Stimulated activated CD4-positive, alpha-beta T cell treated with anti-CD3 and anti-CD28 coated beads, Interleukin-15, amount 100 ng/mL, for 48 hours (primary cell): ENCODE measurements around the gene LITAF.
"Not testable (repeated sequence)": the region's sequence is repeated elsewhere in the genome, so short reads cannot be mapped to it uniquely, and the experiment has no call there.

Experiments used
- DNase-seq, 2 donors: peaks; one replicate each; pipeline ENCODE4 v3.0.0-alpha.2; 2020; ENCODE audit warnings: low read depth in 2 of 2

The LITAF gene

DNA sequence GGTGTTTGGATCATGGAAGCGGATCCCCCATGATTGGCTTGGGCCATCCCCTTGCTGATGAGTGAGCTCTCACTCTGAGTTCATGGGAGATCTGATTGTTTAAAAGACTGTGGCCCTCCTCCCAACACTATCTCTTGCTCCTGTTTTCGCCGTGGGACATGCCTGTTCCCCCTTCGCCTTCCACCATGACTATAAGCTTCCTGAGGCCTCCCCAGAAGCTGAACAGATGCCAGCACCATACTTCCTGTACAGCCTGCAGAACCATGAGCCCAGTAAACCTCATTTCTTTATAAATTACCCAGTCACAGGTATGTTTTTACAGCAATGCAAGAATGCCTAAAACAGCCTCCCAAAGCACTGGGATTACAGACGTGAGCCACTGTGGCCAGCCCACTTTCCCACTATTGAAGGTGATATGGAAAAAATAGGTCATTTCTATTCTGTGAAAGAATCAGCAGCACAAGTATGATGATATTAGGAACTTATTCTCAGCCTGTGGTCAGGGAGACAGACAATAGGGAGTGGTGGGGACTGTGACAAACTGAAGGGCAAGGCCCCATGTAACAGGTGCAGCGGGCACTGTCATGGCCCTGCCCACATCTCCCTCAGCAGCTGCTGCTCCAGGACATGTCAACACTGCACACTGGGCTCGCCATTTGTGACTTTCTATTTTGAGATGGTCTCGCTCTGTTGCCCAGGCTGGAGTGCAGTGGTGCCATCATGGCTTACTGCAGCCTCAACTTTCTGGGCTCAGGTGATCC, 33.7 kb upstream of the LITAF start:
- DNase-seq, result no peak

- DNase-seq, result no peak
Observed at GRCh38 chr16:11619327-11619851, 32.7 kb upstream of the LITAF start.

GRCh38 chr16:11618107-11618717, 31.5 kb upstream of the LITAF start:
- DNase-seq, result no peak

- no peak for DNase-seq
Observed at GRCh38 chr16:11615748-11616447, 29.2 kb upstream of the LITAF start.

GRCh38 chr16:11614587-11615175, 28.0 kb upstream of the LITAF start:
- no peak for DNase-seq

DNA sequence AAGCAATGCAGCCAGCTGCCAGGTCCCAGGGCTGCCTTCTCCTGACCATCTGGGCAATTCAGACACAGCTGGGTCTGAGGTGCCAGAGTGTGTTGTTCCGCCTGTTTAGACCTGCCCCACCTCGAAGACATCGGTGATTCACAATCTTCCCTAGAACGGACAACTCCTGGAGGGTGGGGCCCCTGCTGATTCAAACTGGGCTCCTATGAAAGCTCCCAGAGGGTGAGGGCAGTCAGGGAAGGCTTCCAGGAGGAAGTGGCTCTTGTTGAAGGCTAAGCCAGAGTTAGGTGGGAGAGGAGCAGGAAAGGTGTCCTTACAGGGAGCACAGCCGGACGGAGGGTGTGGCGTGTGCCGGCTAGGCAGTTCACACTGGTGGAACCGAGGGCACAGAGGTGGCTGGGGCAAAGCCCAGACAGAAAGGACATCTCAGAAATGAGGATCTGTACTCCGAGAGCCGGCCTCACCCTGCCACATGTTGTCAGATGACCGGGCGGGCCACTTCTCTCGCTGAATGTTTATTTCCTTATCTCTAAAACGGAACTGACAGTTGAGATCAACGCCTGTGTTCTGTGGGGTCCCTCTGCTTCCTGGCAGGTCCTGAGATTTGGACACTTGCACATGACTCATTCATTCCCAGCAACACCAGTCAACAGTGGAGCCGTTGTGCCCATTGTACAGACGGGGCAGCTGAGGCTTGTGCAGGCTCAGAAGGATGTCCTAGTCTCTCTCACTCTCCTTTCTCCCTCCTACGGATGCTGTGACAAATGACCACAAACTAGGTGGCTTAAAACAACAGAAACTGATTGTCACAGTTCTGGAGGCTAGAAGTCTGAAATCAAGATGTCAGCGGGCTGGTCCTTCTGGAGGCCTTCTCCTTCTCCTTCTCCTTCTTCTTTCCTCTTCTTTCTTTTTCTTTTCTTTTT, 26.9 kb upstream of the LITAF start:
- DNase-seq, result no peak

GRCh38 chr16:11612665-11613025, 25.9 kb upstream of the LITAF start:
- DNase-seq, result no peak

DNA sequence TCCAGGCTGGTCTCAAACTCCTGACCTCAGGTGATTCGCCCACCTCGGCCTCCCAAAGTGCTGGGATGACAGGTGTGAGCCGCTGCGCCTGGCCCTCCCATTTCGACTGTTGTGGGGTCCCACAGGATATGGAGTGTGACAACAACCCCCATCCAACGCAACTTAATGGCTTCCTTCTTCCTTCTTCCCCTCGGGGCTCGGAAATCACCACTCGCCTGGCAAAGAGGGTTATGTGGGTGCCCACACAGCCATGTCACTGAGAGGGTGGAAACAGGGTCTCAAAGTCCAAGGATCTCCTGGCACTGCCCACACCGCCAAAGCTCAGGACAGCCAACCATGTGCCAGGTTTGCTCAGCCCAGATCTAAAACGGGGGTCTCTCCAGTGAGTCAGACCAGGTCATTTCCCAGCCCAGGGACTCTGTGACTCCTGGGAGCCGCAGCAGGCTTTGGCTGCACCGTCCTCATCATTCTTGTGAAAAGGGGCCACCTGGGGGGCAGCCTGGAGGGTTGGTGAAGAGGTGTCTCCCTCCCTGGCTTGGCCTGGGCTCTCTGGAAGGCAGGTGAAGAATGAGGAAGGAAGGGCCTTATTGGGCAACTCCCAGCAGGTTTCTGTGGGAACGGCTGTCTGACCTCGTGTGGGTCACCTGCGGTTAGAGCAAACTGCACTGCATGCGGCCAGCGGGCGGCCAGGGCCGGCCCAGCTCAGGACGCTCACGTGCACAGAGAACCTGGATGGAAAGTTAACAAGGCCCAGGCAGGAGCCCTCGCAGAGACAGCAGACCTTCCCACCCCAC, 25.3 kb upstream of the LITAF start:
- no peak for DNase-seq

DNA sequence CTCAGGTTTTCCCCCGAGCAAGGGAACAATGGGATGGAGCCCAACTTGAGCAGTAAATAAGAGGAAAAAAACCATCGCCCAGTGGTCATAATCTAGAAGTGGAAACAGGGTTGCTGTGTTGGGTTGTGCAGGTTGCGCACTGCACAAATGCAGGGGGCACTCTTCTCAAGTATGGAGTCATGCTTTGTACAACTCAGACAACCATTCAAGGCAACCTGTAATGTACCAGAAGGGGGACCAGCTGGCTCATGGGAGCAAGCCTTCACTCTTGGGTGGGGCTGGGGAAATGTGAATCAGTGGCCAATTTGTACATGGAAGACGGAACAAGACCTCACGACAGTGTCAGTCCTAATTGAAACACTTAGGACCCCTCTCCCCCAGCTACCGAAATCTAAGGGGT, 23.9 kb upstream of the LITAF start:
- no peak for DNase-seq

GRCh38 chr16:11610121-11610505, 23.4 kb upstream of the LITAF start:
- DNase-seq, result no peak

- DNase-seq, result no peak
Observed at GRCh38 chr16:11609474-11610120, 22.9 kb upstream of the LITAF start.

GRCh38 chr16:11605891-11606290, 19.2 kb upstream of the LITAF start:
- no peak for DNase-seq

GRCh38 chr16:11605564-11605886, 18.8 kb upstream of the LITAF start:
- DNase-seq, result no peak

GRCh38 chr16:11604783-11605563, 18.3 kb upstream of the LITAF start:
- DNase-seq, result no peak

DNA sequence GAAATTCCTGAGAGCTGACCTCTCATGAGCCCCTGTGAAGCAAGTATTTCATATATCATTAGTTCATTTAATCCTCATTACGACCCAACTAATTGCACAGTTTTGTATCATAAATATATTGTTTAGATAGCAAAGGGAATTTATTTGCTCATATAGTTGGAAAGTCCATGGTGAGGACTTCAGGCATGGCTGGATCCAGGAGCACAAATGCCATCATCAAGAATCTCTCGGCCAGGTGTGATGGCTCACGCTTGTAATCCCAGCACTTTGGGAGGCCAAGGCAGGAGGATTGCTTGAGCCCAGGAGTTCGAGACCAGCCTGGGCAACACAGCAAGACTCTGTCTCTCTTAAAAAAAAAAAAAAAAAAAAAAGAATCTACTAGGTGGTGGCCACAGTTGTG, 17.6 kb upstream of the LITAF start:
- not testable (repeated sequence) for DNase-seq

DNA sequence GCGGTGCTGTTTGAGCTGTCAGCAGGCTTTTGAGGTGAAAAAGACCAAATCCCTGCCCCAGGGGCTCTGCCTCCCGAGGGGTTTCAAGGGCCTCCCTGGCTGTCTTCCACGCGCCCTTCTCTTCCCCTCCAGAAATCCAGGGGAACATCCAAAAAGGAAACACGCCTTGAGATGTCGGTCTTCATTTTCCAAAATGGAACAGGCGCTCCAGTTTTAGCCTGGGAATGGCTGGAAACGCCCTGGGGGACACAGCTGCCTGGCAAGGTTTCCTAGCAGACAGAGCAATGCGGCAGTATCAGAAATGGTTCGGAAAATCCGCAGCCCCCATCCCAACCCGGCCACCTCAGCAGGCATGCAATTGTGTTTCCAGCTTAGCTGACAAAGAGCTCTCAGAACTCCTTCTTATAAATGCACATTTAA, 16.6 kb upstream of the LITAF start:
- DNase-seq, result no peak

DNA sequence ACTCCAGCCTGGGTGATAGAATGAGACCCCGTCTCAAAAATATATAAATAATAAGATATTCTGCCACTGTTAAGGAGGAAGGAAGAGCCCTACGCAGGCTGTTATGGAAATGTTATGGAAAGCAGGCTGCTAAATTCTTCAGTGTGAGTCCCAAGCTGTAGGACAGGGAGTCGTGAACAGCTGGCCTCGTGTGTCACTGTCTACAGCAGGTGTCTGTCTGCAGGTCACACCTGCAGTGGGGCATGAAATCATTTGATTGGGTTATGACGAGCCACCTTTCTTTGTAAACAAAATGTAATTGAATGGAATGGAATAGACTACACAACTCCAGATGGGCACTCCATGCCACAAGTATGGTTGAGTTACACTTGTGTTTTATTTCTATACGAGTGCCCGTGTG, 15.6 kb upstream of the LITAF start:
- DNase-seq, result no peak

- no peak for DNase-seq
Observed at GRCh38 chr16:11601911-11602310, 15.2 kb upstream of the LITAF start.

GRCh38 chr16:11601425-11601824, 14.7 kb upstream of the LITAF start:
- no peak for DNase-seq
